IMR-90 (cell line): ENCODE measurements around the gene ARRDC5. TPM values are rescaled to one million over a fixed set of nuclear protein-coding genes. Genes with fewer than 3 reads are reported as not detected.

Source experiments
- ATAC-seq: fragments of 200-7000 bp; cut with Tn5 transposase; 2 replicates; pipeline ENCODE4 v1.9.1; 2020; ENCODE audit warnings: low read depth, mild to moderate bottlenecking, moderate library complexity
- BruUV-seq: library from RNA; stranded (reverse); fragments of 400-500 nt; replicated peaks from 2 replicates; lab custom pipeline; 2021; lab: Mats Ljungman, UMichigan
- CTCF ChIA-PET: fragments of 300-600 bp; formaldehyde crosslinking; extraction: SDS; loops from one replicate; lab custom pipeline; 2021; ENCODE audit warnings: antibody characterized with exemption; lab: Yijun Ruan, JAX
- POLR2A ChIA-PET: fragments of 300-600 bp; sonication (Branson Sonifier 250); formaldehyde crosslinking; loops from one replicate; lab custom pipeline; 2022; ENCODE audit warnings: antibody characterized with exemption; ENCODE audit not compliant: unreplicated experiment; lab: Charles Lee
- DNase-seq: peaks from one replicate; pipeline ENCODE4 v3.0.0; 2013
- H2AFZ ChIP-seq: replicated peaks from 2 replicates; pipeline ENCODE3; 2013; ENCODE audit warnings: low read length, mild to moderate bottlenecking; ENCODE audit not compliant: poor library complexity
- H2AK5ac ChIP-seq: 2 replicates; pipeline ENCODE4 v1.6.1; 2013; ENCODE audit warnings: low read depth, low read length, inconsistent platforms
- H2AK9ac ChIP-seq: replicated peaks from 2 replicates; pipeline ENCODE3; 2013; ENCODE audit warnings: mild to moderate bottlenecking, low read depth, low read length, moderate library complexity; ENCODE audit not compliant: poor library complexity
- H2BK120ac ChIP-seq: 2 replicates; pipeline ENCODE4 v1.6.1; 2013; ENCODE audit warnings: low read depth, low read length, inconsistent platforms
- H2BK15ac ChIP-seq: 3 replicates; pipeline ENCODE4 v1.6.1; 2013; ENCODE audit warnings: low read depth, low read length, inconsistent platforms
- H2BK20ac ChIP-seq: 2 replicates; pipeline ENCODE4 v1.6.1; 2013; ENCODE audit warnings: low read depth, mild to moderate bottlenecking, inconsistent platforms, low read length, moderate library complexity
- H2BK5ac ChIP-seq: 2 replicates; pipeline ENCODE4 v1.6.1; 2013; ENCODE audit warnings: mild to moderate bottlenecking, low read depth, low read length, inconsistent platforms; ENCODE audit not compliant: poor library complexity, severe bottlenecking
- H3K14ac ChIP-seq: replicated peaks from 2 replicates; pipeline ENCODE4 v1.6.1; 2013; ENCODE audit warnings: low read depth, low read length, inconsistent platforms
- H3K18ac ChIP-seq: 2 replicates; pipeline ENCODE4 v1.6.1; 2013; ENCODE audit warnings: low read depth, low read length, control low read depth
- H3K23ac ChIP-seq: 2 replicates; pipeline ENCODE4 v1.6.1; 2013; ENCODE audit warnings: low read depth, low read length, inconsistent platforms
- H3K27ac ChIP-seq: 2 replicates; pipeline ENCODE4 v1.5.1; 2013; ENCODE audit warnings: mild to moderate bottlenecking, control low read depth, low read length; ENCODE audit not compliant: insufficient read depth
- H3K27me3 ChIP-seq: 2 replicates; pipeline ENCODE4 v1.6.1; 2013; ENCODE audit warnings: low read length; ENCODE audit not compliant: control insufficient read depth, insufficient read depth
- H3K36me3 ChIP-seq: 2 replicates; pipeline ENCODE4 v1.6.1; 2013; ENCODE audit warnings: low read length, mixed read lengths; ENCODE audit not compliant: control insufficient read depth, insufficient read depth
- H3K4ac ChIP-seq: 2 replicates; pipeline ENCODE4 v1.6.1; 2013; ENCODE audit warnings: low read depth, low read length, inconsistent platforms
- H3K4me1 ChIP-seq: 2 replicates; pipeline ENCODE4 v1.6.1; 2013; ENCODE audit warnings: low read length, mixed read lengths; ENCODE audit not compliant: control insufficient read depth, insufficient read depth
- H3K4me2 ChIP-seq: 2 replicates; pipeline ENCODE4 v1.6.1; 2013; ENCODE audit warnings: low read depth, mild to moderate bottlenecking, control low read depth, low read length, moderate library complexity
- H3K4me3 ChIP-seq: 2 replicates; pipeline ENCODE4 v1.5.1; 2013; ENCODE audit warnings: low read depth, mild to moderate bottlenecking, control low read depth, low read length, moderate library complexity; ENCODE audit not compliant: insufficient read depth
- H3K56ac ChIP-seq: 2 replicates; pipeline ENCODE4 v1.6.1; 2013; ENCODE audit warnings: low read length, inconsistent platforms; ENCODE audit not compliant: insufficient read depth; ENCODE audit errors: extremely low read depth
- H3K79me1 ChIP-seq, 2 experiments: 2 replicates each; pipeline ENCODE4 v1.6.1; 2013; ENCODE audit warnings: low read length in 2 of 2, inconsistent platforms in 1 of 2, low read depth in 1 of 2
- H3K9ac ChIP-seq: 2 replicates; pipeline ENCODE4 v1.6.1; 2013; ENCODE audit warnings: low read depth, low read length, control low read depth
- H3K9me1 ChIP-seq: 2 replicates; pipeline ENCODE4 v1.6.1; 2013; ENCODE audit warnings: low read length, inconsistent platforms; ENCODE audit not compliant: insufficient read depth
- H3K9me3 ChIP-seq: 2 replicates; pipeline ENCODE4 v1.6.1; 2013; ENCODE audit warnings: low read length; ENCODE audit not compliant: control insufficient read depth, insufficient read depth
- H4K20me1 ChIP-seq: 2 replicates; pipeline ENCODE4 v1.6.1; 2013; ENCODE audit warnings: low read length, inconsistent platforms; ENCODE audit not compliant: insufficient read depth
- H4K5ac ChIP-seq: 2 replicates; pipeline ENCODE4 v1.6.1; 2013; ENCODE audit warnings: mild to moderate bottlenecking, low read depth, low read length, control low read depth
- H4K8ac ChIP-seq, 2 experiments: 2 replicates each; pipeline ENCODE4 v1.6.1; 2013; ENCODE audit warnings: low read depth in 2 of 2, low read length in 2 of 2, control low read depth in 1 of 2, inconsistent platforms in 1 of 2
- H4K91ac ChIP-seq: 2 replicates; pipeline ENCODE4 v1.6.1; 2013; ENCODE audit warnings: low read depth, low read length, inconsistent platforms; ENCODE audit not compliant: insufficient read depth
- BHLHE40 ChIP-seq: fragments of 150-350 bp; IDR thresholded peaks from 2 replicates; pipeline ENCODE4 v1.6.1; 2016; ENCODE audit warnings: mild to moderate bottlenecking, low read depth, low read length
- CHD1 ChIP-seq: IDR thresholded peaks from 2 replicates; pipeline ENCODE4 v1.6.1; 2012; ENCODE audit warnings: low read depth, low read length, improper control_type of control experiment
- FOS ChIP-seq: fragments of 150-350 bp; IDR thresholded peaks from 2 replicates; pipeline ENCODE4 v1.6.1; 2016; ENCODE audit warnings: low read depth, low read length
- NFE2L2 ChIP-seq: fragments of 150-350 bp; IDR thresholded peaks from 2 replicates; pipeline ENCODE4 v1.6.1; 2016; ENCODE audit warnings: low read depth, mild to moderate bottlenecking, low read length
- RCOR1 ChIP-seq: IDR thresholded peaks from 2 replicates; pipeline ENCODE4 v1.6.1; 2012; ENCODE audit warnings: mild to moderate bottlenecking, low read length, improper control_type of control experiment; ENCODE audit not compliant: insufficient replicate concordance
- RFX5 ChIP-seq: IDR thresholded peaks from 2 replicates; pipeline ENCODE4 v1.8.0; 2012; ENCODE audit warnings: low read depth, mild to moderate bottlenecking, low read length, moderate library complexity
- SMC3 ChIP-seq: fragments of 150-350 bp; IDR thresholded peaks from 2 replicates; pipeline ENCODE4 v1.6.1; 2016; ENCODE audit warnings: low read depth, mild to moderate bottlenecking, antibody characterized with exemption, low read length, moderate library complexity
- WGBS, 2 experiments: methylation state at CpG; one replicate each; pipeline versions ENCODE4 v1.1.5 to v1.1.7; 2013; ENCODE audit warnings: missing lambda C conversion rate in 2 of 2; ENCODE audit not compliant: insufficient read length in 1 of 2; ENCODE audit errors: extremely low coverage in 2 of 2; 5-methylcytosine and 5-hydroxymethylcytosine counted together
- dilution Hi-C: fragments of 300-500 bp; cut with HindIII; formaldehyde crosslinking; loops from one replicate; pipeline ENCODE4 v1.14.3; 2018; ENCODE audit warnings: low sequenced_read_pairs; ENCODE audit not compliant: unreplicated experiment
- in situ Hi-C: fragments of 300-500 bp; cut with MboI; formaldehyde crosslinking; loops from 3 replicates; pipeline ENCODE4 v1.14.3; 2019; ENCODE audit warnings: low sequenced_read_pairs, inconsistent platforms, mixed read lengths
- intact Hi-C: fragments of 100-400 bp; cut with micrococcal nuclease; formaldehyde crosslinking; loops from 2 replicates; pipeline ENCODE4 v1.10.0; 2022
- polyA plus RNA-seq, 3 experiments: library from polyadenylated mRNA; depleted of rRNA; stranded (reverse); fragments of >200 nt; gene quantifications; 2 replicates each; pipeline ENCODE4 v1.2.3, GENCODE V29; 2012; ENCODE audit warnings: low replicate concordance in 1 of 3
- total RNA-seq: library from RNA; depleted of rRNA; stranded (reverse); fragments of >200 nt; gene quantifications from 2 replicates; pipeline ENCODE4 v1.2.3, GENCODE V29; 2012

ARRDC5 gene
- total and polyA plus RNA-seq, 2 of the 4 experiments (the other 2 are of a cell fraction) = not detected

DNA sequence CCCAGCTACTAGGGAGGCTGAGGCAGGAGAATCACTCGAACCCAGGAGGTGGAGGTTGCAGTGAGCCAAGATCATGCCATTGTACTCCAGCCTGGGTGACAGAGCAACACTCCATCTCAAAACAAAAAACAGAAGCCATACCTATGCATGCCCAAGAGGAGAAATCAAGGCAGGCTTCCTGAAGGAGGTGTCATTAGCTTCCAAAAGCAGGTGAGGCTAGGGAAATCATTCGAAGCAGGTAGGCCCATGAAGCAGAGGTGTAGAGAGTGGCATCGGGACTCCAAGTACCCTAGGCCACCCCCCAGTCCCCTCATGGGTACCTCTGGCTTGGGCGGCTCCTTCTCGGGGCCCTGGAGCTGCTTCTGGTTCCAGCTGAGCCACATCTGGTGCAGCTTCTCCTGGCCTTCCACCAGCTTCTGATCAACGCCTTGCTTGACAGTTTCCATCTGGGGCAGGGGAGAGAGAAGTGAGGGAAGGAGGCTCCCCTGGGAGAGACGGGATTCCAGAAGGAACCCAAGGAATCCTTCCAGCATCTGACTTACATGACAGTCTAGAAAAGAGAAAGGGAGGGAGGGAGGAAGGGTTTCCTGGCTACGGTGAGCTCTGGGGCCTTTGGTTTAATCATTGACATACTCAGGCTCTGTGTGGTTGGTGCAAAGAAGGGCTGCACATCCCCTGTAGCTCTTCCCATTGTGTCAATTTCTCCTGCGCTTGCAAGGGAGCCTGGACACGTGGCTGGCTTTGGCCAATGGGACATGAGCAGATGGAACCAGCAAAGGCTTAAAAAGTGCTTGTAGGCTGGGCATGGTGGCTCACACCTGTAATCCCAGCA lies 58.1 kb downstream of the ARRDC5 start:
- no peak overlapping the region for H3K18ac ChIP-seq
- no peak overlapping the region for H3K4me3 ChIP-seq
- H3K9me3 ChIP-seq = no peaks in the 10 kb centered on the region
- H3K9ac ChIP-seq = no peak overlapping the region
- ChIA-PET POLR2A (no interaction called here), CTCF (interaction anchor here (2.3 kb wide), 1 partner anchor 35 kb away, joined by 10 read pairs; no protein-coding TSS in a partner anchor)
- H4K20me1 ChIP-seq = peaks cover 16% of the 10 kb centered on the region; the same call in 1 of the 2 replicates
- no peak overlapping the region for H3K56ac ChIP-seq
- peaks cover 20 to 50% of the 10 kb centered on the region in 2 experiments for H3K79me1 ChIP-seq
- H3K4me2 ChIP-seq = no peak overlapping the region
- peaks cover 61% of the 10 kb centered on the region for H3K36me3 ChIP-seq
- TF ChIP-seq NFE2L2 = no peak
- TF ChIP-seq RFX5 = no peak
- TF ChIP-seq FOS = no peak
- TF ChIP-seq CHD1 = no peak
- no peak for TF ChIP-seq RCOR1
- no peak for TF ChIP-seq SMC3
- no peak for TF ChIP-seq BHLHE40
- peak overlapping the region in 1 of 2 experiments; percentile 23; a peak in 1 of 4 replicates for H4K8ac ChIP-seq
- in situ Hi-C loops = no loop called here
- H2BK5ac ChIP-seq = peak overlapping the region; percentile 31
- BruUV-seq = no TSS peak
- no peak overlapping the region for H2BK15ac ChIP-seq
- H2AK5ac ChIP-seq = peak overlapping the region; percentile 84; the same call in 1 of the 2 replicates
- peaks cover 10% of the 10 kb centered on the region for H3K9me1 ChIP-seq
- H3K4ac ChIP-seq = peak overlapping the region; percentile 71
- 100% methylated on average over 1 of the region's 10 CpGs; no CpG with 5 or more reads in 1 of the 2 experiments for WGBS, 2 experiments
- H4K5ac ChIP-seq = no peak overlapping the region
- peak overlapping the region; percentile 15 for H3K14ac ChIP-seq
- dilution Hi-C loops = no loop called here
- no peak overlapping the region for H4K91ac ChIP-seq
- ATAC-seq (no peak), DNase-seq (peak; percentile 25)
- H2AFZ ChIP-seq = no peak overlapping the region
- peaks cover 6% of the 10 kb centered on the region for H3K4me1 ChIP-seq
- no peaks in the 10 kb centered on the region for H3K27me3 ChIP-seq
- no peak overlapping the region for H2BK20ac ChIP-seq
- intact Hi-C loops = no loop called here
- no peak overlapping the region for H2AK9ac ChIP-seq
- H2BK120ac ChIP-seq = peak overlapping the region; percentile 30; the same call in 1 of the 2 replicates
- H3K27ac ChIP-seq = peak overlapping the region; percentile 12; the same call in 1 of the 2 replicates
- H3K23ac ChIP-seq = peak overlapping the region; percentile 83; the same call in 1 of the 2 replicates
